ENCODE results near the gene FBLN2.

Gene FBLN2

DNA sequence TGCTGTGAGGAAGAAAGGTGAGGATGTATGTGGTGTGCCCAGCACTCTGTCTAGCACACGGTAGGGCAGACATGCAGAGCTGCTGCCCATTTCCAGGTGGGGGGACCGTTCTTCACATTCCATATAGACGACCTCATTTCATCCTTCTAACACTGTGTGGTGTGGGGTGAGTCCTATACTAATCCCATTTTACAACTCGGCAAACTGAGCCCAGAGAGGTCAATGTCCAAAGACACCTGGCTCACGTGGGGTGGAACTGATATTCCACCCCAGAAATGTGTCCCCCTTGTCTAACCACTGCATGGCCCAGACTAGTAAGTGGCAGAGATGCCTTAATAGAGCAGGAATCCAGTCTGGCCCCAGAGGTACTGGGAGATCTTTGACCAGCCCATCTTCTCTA lies 119.2 kb downstream of the FBLN2 start:
- DNase-seq = no peak

DNA sequence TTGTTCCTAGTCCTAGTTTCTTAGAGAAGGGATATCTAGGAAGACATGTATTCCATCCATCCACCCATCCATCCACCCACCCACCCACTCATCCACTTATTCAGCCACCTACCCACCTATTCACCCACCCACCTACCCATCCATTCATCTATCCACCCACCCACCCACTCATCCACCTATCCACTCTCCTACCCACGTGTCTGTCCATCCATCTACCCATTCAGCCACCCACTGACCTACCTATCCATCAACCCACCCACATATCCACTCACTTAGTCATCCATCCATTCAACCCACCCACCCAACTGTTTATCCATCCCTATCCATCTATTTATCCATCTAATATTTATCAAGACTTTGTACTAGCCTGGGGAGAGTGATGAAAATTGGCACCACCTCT lies 120.5 kb downstream of the FBLN2 start:
- no peak for DNase-seq

DNA sequence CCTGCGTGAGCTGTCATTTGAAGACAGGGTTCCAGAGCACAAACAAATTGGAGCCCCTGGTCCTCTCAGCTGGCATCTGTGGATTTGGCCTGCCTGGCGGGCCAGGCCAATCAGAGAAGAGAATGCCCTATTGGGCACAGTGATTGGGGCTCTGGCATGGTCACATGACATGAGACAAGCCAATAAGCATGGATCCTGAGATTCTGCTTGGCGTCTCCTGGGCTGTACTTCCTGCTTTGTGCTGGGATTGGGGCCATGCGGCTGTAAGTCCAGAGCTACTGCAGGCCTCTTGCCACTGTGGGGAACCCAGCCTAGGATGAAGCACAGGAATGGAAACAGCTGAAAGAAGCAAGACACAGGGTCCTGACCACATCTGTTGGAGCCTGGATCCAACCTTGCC lies 121.4 kb downstream of the FBLN2 start:
- no peak for DNase-seq

DNA sequence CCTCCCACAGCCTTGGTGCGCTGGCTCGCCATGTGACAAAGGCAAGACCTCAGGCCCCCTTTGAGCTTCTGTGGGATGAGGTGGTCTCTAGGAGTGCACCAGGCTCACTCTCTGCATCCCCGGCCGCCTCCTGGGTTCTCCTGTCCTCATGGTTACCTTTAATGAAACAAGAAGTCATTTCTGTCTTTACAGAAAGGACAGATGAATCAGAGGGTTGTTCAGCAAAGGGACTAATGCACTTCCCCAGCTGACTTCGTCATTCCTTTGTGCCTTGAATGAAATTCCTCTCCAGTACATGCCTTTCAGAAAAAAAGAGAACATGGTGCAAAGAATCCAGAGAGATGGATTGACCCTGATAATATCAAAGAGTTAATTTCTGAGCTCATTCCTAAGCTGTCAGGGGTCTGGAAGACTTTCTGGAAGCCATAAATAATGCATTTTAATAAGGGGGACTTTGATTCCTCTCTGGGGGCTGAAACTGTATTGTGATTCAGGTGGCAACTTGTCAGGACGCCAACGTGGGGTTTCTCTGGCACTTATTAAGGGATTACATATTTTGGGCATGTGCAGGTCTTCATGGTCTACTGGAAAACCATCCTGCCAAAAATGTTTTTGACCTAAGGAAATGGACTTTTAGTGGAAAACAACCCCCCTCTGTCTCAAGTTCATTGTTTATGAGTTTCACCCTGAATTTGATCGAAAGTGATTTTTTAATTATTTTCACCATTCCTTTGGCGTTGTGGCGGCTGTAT lies 122.7 kb downstream of the FBLN2 start:
- DNase-seq = no peak

DNA sequence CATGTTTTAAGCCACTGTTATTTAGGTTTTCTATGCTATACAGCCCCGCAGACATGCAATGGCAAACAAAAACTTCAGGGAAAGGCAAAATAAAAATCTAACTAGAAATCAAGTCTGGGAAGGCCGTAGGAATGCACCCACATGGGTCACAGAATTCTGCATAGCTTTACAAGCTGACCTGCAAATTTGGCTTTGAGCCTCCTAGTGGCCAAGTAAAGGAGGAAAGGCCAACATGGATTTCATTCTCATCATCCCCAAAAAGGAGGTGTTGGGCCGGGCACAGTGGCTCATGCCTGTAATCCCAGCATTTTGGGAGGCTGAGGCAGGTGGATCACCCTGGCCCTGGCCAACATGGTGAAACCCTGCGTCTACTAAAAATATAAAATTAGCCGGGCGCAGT lies 124.3 kb downstream of the FBLN2 start:
- DNase-seq = no peak

DNA sequence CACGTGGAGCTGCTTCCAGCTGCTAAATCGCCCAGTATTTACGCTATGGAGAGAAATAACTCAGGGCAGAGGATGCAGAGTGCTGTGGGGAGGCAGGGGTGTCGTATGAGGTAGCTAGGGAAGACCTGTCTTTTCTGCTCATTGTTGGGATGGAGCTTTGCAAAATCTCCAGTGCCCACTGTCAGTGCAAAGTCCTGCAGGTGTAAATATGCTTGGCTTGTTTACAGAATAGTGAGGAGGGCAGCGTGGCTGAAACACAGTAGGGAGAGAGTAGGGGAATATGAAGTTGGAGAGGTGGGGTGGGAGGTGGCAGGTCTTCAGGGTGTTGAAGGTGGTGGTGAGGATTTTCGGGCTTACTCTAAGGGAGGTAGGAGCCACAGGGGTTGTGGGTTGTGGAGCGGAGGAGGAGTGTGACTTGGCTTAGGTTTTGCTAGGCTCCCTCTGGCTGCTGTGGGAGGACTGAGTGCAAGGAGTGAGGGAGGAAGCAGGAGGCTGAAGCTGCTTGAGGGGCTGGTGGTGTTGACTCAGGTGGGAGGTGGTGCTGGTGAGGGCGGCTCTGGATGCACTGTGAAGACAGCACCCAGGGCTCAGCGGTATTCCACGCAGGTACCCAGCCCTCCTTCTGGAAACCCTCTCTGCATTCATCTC lies 125.7 kb downstream of the FBLN2 start:
- no peak for DNase-seq

DNA sequence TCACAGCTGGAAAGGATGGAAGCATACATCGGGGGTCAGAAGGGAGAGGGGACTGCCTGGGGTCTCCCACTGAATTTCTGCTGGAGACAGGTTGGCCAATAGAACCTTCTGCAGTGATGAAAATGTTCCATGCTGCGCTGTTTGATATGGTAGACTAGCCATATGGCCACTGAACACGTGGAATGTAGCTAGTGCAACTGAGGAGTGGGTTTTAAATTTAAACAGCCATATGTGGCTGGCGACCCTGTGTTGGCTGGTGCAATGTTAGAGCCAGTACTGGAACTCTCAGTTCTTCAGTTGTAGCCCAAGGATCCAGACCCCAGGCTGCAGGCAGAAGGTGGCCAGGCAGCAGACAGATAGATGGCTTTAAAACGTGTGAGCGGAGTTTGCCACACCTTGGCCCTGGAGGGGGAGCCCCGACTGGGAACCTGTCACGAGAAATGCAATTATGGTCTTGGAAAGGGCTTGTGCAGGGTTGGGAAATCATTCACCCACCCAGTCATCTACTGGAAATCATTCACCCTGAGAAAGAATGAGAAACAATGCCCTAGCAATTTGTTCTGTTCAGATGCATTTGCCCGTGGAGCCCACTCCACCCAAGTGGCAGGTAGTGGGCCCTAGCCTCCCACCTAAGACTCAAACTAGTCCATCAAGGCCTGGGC lies 127.6 kb downstream of the FBLN2 start:
- no peak for DNase-seq

DNA sequence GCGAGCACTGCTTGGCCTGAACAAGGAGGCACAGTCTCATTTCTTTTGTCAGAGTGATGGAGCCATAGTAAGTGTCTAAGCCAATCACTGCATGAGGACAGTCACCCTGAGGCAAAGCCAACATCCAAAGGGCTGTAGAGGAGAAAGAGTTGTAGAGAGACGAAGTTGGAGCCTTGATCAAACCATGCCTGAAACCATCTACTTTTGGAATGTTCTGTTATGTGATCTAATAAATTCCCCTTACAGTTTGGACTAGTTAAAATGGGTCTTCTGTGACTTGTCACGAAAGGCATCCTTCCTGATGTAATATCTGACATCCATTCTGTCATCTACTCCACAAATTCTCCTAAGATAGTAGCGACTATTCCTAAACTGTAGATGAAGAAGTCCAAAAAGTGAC lies 128.3 kb downstream of the FBLN2 start:
- DNase-seq = no peak

DNA sequence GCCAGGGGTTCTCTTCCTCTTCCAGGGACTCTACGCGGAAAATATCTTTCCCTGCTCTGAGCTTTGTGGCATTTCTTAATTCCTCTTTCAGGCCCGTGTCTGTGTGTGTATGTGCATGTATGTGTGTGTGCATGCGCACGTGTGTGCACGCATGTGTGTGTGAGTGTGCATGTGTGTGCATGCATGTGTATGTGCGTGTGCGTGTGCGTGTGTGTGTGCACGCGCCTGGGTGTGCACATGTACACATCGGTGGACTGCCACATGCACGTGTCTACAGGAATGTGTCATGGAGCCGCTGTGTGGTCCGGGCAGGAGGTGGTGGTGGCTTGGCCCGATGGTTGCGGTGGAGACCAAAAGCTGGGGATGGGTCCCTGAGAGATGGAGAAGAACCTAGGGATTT lies 133.0 kb downstream of the FBLN2 start:
- DNase-seq = no peak

DNA sequence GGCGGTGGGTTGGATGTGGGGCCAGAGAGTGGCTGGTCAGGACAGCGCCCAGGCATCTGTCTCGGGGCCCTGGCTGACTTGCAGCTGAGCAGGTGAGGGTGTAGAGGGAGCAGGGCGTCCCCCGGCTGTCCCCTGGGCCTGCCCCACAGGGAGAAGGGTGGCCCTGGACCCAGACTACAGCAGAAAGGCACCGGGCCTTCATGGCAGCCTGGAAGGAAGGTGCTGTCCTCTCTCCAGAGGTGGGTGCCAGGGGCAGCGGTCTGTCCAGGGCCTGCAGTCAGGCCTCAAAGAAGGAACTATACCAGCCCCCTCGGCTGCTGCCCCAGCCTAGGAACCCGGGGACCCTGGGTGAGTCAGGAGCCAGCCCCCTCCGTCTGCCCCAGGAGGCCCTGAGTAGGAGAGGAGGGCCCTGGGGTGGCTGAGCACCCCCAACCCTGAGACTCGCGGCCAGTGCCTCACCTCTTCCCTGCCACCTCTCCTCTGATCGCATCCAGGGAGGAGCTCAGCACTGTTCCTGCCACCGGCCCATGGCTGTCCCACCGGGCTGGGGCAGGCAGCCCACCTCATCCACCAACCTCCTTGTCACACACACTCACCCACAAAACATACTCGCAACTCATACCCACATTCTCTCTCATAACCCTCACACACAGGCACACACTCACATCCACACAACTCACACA lies 133.5 kb downstream of the FBLN2 start:
- DNase-seq = no peak

DNA sequence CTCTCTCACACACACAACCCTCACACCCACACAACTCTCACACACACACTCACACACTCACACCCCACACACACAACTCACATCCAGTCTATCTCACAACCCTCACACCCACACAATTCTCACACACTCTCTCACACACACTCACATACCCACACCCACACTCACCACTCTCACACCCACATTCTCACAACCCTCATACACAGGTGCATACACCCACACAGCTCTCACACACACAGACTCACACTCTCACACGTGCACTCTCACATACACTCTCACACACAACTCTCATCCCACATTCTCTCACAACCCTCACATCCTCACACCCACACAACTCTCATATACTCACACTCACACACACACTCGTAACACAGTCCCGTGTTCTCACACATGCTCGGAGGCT lies 134.4 kb downstream of the FBLN2 start:
- DNase-seq = no peak

DNA sequence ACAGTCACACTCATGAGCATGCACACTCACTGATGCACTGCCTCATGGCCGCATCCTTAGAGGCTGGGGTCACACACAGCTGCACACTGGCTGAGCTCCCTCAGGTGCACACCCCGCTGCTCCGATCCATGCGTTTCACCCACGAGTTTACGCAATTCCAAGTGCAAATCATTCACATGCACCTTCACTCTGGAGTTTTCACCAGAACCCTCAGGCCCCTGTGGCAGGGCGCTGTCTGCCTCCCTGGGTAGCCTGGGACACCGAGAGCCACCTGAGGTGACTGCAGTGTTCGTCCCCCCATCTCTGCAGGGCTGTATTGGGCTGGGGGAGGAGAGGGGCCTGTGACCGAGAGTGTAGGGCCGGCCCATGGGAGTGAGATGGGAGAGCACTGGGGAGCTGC lies 134.8 kb downstream of the FBLN2 start:
- no peak for DNase-seq

DNA sequence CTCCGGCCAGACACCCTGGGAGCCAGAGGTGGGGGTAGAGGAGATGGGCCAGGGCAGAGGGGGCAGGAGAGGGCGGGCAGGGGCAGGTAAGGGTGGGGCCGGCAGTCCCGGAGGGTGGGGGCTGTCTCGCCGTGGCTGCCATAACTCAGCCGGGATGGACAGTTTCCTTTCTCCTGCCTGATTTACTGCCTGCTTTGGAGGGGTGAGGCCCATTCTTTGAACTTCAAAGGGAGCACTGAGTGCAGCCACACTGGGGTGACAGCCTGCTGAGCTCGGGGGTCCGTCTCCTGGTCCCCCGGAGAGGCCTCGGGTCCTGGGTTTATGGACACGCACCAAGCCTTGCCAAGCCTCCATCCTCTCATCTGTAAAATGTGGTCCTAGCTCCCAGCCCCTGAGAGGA lies 135.4 kb downstream of the FBLN2 start:
- no peak for DNase-seq

DNA sequence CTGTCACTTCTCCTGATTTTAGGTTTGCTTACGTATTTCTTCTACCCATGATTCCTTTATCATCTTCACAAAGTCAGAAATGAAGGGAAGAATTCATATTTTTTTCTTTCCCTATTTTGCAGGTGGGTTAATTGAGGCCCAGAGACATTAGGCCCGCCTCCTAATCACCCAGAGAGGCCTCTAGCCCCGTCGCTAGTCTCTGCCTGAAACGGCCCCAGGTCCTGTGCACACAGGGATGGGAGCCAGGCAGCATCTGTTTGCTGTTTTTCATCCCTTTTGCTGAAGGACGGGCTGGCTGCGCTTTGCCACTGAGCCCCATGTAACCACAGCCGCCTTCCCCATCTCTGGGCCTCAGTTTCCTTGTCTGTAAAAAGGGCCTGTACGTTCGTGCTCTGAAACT lies 135.9 kb downstream of the FBLN2 start:
- no peak for DNase-seq

DNA sequence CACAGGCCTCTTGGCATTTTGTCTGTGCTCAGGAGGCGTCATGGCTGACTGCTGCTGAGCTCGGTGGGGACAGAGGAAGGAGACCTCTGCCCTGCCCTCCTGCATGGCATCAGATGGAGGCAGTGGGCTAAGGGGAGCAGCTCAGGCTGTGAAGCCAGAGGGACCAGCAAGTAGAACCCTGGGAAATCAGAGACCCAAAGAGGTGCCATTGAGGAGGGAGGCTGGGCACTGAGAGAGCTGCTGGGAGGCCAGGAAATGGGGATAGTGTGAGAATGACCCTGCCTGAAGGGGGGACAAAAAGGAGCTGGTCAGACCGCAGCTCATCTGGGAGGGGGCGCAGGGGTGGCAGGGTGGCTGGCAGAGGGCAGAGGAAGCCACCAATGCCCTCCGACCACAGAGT lies 136.8 kb downstream of the FBLN2 start:
- DNase-seq = no peak

DNA sequence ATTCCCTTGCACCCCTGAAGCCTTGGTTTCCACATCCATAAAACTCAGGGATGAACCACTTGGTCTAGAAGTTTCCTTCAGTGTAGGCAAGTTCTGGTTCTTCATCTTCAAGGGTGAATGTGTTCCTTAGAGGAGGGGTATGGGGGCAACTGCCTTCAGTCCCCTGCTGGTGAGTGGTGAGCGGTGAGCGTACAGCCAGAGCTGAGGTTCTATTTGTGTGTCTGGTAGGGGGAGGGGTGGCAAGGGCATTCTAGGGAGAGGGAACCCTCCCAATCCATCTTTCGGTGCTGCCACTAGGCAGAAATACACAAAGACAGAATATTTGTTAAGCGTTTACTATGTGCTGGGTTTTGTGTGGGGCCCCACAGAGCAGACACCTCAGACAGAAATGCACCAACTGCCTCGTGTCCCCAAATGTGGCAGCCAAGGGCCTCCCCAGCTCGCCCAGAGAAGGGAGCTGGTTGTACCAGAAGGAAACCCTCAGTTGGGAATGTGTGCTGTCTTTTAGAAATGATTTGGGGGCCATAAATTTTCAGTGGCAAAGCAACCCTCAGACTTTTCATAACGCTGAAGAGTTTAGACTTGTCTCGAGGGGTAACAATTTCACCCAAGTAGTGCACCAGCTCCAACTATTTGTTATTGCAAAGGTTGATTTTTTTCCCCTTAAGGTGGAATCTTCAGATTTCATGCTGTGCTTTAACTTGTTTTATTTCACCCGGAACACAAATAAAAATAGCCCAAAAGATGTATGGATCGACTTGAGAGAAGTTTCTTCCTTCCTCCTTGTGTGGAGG lies 137.6 kb downstream of the FBLN2 start:
- no peak for DNase-seq

DNA sequence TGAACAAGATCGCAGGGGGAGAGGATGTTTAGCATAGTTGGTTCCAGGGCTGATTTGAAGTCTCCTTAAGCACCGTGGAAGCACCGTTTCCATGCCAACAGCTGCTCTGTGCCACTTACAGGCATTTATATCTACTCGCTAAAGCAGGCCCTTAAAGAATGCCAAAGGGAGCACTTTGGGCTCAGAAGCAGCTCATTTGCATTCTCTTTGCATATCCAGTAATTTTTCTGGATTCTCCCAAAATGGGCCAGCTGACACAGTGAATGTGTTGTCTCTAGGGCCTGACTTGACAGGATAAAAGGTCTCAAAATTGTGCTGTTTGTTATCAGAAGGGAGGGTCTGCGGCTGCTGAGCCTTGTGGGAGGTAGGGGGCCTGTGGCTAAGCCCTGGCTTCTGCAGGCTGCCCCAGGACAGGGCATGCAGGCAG lies 138.6 kb downstream of the FBLN2 start:
- DNase-seq = no peak
